HG03565 (cell line): ENCODE measurements around the gene CSNK1G1.

ENCODE experiments used
- ATAC-seq: cut with Tn5 transposase; IDR thresholded peaks from one replicate; pipeline ENCODE4 v1.9.1; 2021; ENCODE audit warnings: mild to moderate bottlenecking, moderate library complexity; ENCODE audit not compliant: unreplicated experiment

Gene CSNK1G1

DNA sequence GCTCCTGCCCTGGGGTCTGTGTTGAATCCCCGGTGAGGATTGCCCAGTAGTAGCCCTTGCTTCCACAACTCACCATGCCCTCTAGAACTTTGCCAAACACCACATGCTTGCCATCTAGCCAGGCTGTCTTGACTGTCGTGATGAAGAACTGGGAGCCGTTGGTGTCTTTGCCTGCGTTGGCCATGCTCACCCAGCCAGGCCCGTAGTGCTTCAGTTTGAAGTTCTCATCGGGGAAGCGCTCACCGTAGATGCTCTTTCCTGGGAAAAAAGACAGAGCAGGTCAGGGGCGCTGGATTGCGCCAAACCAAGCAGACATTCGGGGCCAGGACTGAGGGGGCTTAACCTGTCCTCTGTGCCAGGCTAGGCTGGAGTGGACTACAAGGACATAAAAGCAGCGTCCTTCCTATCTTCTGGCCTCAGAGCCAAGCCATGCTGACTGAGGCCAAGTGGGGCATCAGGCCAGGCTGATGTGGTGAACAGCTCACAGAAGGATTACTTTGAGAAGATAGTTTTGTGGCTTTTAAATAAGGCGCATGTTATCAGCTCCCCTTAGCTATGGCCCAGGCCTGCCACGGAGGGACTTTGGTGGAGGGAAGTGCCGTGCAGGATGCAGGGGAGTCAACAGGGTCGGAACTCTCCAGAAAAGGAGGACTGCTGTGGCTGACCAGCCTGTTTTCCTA is 199.2 kb downstream of the CSNK1G1 start:
- ATAC-seq, result no peak

DNA sequence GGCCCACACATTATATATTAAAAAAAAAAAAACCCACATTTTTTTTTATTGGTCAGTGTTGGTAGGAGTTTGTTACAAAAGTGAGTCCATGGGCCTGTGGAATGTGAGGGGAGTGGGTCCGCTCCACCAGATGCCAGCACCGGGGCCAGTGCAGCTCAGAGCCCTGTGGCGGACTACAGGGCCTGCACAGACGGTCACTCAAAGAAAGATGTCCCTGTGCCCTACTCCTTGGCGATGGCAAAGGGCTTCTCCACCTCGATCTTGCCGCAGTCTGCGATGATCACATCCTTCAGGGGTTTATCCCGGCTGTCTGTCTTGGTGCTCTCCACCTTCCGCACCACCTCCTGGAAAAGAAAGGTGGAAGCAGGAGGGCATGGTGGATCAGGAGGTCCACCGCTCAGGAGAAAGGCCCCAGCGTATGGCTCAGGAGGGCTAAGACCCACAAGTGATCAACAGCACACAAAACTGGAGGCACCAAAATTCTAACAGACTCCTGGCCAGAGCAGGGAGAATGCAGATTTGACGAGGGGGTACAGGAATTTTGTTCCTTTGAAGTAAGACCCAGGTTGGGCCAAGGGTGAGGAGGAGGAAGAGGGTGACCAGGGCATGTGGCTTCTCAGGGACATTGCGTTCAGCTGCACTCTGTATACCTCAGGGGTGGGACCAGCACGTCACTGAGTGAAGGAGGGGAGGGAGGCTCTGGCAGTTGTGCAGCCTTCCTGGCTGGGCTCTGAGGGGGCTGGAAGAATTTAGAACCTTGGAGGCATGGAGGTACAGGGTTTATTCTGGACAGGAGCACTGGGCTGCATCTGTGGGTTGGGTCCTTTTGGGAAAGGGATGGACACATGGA is 199.9 kb downstream of the CSNK1G1 start:
- no peak for ATAC-seq

- ATAC-seq, result peak; percentile 46
These were observed 202.2 kb downstream of the CSNK1G1 start for GRCh38 chr15:64153480-64154367.

DNA sequence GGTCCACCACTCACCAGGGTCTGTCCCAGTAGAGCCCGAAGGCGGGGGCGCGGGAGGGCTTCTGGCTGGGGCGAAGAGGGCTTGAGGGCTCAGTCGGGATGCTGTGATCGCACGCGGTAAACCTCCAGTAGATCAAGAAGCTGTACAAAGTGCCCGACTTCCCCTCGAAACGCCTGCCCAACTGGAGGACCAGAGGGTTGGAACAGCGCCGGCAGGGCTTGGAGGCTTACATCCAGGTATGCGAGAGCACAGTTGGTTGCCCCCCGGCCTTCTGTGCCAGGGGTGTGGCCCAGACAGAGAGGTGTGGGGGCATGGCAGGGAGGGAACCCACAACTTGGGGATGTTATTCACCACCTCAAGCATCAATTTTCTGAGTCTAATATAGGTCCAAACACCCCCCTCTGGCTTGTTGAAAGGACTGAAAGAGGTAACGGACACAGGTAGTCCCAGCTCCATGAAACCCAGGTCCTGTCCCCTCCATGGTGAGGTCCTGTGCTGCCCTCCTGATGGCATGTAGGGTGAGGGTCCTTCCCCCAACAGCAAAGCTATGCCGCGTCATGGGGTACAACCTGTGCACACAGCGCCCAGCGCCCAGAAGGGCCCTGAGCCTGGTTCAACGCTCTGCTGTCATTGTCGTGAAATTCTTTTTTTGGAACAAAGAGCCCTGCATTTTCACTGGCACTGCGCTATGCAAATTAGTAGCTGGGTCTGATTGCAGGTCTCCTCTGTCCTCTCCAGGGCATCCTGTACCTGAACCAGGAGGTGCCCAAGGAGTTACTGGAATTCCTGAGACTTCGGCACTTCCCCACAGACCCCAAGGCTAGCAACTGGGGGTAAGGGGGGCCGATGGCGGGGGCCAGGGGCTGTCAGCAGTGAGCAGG is 203.2 kb downstream of the CSNK1G1 start:
- ATAC-seq, result no peak

DNA sequence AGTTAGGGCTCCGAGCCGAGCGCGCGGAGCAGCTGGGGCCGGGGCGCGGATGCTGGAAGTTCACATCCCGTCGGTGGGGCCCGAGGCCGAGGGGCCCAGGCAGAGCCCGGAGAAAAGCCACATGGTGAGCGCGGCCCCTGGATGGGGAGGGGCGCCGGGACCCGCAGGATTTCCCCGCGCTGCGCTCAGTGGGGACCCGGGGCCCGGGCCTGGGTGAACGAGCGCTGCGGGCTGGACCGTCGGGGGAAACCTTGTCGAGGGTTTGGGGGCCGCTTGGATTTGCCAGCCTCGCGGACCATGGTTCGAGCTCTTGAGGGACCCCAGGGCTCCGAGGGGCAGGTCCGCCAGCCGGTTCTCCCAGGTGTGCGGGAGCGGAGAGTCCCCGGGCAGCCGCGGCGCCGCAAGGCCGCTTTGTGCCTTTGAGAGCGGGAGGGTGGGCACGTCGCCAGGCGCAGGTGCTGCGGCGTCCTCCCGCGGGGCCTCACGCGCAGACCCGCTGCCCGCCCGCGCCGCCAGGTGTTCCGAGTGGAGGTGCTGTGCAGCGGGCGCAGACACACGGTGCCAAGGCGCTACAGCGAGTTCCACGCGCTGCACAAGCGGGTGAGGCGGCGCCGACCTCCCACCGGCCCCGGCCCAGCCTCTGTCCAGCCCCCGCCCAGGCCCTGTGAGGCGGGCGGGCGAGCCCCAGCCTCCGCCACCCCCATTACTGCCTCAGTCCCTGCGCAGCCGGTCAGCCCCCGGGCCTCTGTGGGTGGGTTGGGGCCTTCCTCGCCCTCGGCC is 204.1 kb downstream of the CSNK1G1 start, which contains the start of gene SNX22:
SNX22 (plus strand) TSS at position 5 of the 780 bp plus-strand sequence; CDS start at position 50, 45 bp downstream.
- no peak for ATAC-seq

DNA sequence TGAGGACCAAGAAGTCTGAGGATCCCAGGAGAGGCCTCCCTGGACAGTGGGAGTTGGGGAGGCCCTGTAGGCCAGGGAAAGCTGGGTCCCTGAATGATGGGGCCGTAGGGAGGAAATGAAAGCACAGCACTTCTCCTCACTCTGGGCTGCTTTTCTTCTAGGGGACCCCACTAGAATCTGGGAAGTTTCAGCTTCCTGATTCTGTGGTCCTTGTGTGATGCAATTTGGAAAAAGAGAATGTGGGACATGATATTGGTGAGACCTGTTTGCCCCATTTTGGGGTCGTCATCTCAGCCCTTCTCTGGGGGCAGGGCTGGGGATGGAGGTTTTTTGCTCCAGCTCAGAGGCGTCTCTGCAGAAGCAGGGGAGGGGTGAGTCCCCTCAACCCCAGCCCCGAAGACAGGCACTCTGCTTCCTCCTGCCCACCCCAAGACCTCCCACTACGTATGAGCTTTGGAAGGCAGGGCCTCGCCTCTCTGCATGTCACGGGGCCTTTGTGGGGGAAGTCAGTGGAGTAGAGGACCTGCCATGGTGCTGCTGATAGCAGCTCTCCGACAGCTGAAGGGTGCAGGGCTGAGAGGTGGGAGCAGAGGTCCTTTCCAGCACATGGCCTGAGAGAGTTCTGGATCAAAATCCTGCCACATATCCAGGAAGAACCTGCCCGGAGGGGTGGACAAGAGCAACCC is 205.9 kb downstream of the CSNK1G1 start:
- ATAC-seq, result no peak

DNA sequence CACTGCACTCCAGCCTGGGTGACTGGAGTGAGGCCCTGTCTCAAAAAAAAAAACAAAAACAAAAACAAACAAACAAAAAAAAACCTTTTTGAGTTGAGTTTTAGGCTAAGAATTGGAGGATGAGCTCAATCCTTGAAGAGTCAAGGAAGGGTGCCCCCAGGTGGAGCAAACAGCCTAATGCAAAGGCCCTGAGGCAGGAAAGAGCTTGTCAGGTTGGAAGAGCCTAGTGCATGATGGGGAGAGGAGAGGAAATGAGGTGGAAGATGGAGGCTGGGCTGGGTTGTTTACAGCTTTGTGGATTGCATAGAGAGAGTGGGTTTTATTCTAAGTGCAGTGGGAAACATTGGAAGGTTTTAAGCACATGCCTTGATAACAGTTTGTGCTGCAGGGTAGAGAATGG is 206.5 kb downstream of the CSNK1G1 start:
- ATAC-seq, result no peak

DNA sequence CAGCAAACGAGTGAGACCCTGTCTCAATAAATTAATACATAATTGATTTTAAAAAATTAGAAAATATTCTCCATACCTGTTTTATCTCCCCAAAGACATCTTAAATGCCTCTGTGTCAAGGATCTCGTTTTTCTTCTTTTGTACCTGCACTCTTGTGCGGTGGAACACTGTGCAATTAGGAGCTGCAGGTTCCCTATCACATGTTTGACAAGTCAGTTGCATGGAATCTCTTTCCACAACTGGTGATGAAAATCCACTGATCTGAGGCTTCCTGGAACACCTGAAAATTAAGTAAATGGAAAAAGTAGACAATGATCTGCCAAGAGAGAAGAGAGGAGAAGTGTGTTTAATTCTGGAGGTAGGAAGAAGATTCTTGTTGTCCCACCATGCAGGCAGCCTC is 207.4 kb downstream of the CSNK1G1 start:
- no peak for ATAC-seq

DNA sequence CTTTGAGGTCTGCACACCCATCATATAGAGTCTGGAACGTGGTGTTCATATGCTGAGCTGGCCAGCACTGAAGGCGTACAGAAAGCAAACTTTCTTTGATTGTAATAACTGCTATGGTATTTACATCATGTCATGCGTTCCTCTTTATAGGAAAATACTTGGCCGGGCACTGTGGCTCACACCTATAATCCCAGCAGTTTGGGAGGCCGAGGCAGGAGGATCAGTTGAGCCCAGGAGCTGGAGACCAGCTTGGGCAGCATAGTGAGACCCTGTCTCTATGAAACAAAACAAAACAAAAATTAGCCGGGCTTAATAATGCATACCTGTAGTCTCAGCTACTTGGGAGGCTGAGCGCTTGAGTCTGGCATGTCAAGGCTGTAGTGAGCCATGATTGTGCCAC is 207.8 kb downstream of the CSNK1G1 start:
- ATAC-seq, result no peak

GRCh38 chr15:64146885-64147681 is 208.9 kb downstream of the CSNK1G1 start:
- ATAC-seq, result no peak

DNA sequence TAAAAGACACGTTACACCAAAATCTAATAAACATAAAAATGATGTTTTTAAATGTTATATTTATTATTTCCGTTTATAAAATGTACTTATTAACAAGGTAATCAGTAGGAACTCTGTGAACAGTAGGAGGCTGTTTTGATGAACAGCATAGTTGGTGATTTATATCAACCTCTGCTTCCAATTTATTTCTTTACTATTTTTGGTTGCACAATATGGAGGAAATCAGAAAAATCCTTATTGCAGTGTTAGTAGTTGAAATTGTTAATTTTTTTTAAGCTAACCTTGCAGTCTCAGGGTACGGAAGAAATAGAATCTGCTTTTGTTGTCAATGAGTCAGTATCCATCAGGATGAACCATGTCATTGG is 209.5 kb downstream of the CSNK1G1 start:
- ATAC-seq, result no peak

- ATAC-seq, result no peak
These were observed 209.9 kb downstream of the CSNK1G1 start for GRCh38 chr15:64146041-64146440.

DNA sequence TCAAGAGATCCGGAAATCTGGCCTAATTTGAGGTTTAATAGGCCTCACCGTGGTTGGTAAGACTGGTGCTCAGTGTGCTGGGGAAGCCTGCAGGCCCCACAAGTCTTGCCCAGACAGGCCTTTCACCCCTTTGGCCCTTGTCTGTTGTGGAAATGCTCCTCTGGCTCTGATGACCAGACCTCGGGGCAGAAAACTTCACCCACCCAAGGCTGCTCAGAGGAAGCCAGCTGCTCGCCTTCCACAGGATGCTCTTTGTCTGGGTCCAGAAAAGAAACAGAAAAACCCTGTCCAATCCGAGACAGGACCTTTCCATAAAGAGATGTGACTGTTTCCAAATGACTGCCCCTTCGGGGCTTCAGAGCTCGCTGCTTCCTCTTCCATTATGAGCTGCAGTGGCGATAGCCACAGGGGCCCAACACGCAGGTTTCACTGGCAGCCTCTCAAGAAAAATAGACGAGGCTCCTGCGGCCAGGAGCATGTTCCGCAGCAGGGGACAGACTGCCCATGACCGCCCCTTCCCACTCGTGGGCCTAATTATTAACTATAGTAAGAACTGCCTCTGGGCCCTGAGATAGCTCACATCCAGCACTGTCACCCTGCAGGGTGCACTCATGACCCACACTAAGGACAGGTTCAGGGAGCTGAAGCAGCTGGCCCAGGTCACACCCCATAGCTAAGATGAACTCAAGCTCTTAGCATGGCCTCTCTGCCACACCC is 211.2 kb downstream of the CSNK1G1 start:
- peak; percentile 65 for ATAC-seq

DNA sequence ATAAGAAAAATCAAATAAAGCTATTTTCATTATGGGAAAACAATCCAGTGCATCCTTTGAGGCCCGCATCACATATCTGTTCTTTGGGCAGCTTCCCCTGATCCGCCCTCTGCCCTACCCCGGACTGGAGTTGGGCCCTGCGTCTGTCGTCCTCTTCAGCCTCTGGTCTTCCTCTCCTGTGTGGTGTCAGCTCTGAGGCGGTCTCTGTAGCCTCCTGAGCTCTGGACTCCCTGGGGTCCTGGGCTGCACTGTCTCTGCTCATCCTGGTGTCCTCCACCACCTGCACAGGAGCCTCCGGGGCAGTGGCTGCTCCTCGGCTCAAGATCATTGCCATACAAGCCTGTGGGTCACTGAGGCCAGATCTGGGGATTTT is 211.8 kb downstream of the CSNK1G1 start:
- no peak for ATAC-seq

DNA sequence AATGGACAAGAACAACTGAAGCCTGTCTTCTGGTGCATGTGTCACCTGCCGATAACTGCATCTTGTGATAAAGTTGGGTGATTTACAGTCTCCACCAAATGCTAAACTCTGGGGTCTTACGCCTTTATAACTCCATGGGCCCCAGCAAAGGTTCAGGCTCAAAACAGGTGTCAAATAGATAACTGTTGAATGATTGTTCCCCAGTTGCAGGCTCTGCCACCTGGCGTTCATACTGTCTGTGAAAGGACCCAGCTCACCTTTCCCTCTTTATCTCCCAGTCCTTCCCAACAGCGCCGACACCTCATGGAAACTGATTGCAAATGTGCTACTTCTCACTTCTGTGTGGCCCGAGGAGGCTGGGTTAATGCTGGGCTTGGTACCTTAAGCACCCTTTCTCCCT is 212.7 kb downstream of the CSNK1G1 start:
- no peak for ATAC-seq

GRCh38 chr15:64141798-64142512 is 214.0 kb downstream of the CSNK1G1 start:
- ATAC-seq, result no peak
